Aorta (tissue), 5 donors: ENCODE data around the gene MDM2. TPM values are rescaled to one million over a fixed set of nuclear protein-coding genes. Genes with fewer than 3 reads are reported as not detected.

Source experiments
- ATAC-seq: fragments of 200-7000 bp; cut with Tn5 transposase; one replicate; pipeline ENCODE4 v1.9.1; 2022; ENCODE audit warnings: moderate library complexity; ENCODE audit not compliant: low FRiP score
- DNase-seq, 2 donors: peaks; one replicate each; pipeline ENCODE4 v3.0.0-alpha.2; 2020
- H3K27ac ChIP-seq, 2 donors: one replicate each; pipeline ENCODE4 v1.5.1; 2013; ENCODE audit warnings: low read length in 2 of 2, mild to moderate bottlenecking in 2 of 2, moderate library complexity in 2 of 2, control low read depth in 1 of 2, inconsistent platforms in 1 of 2, low read depth in 1 of 2
- H3K27me3 ChIP-seq, 2 donors: one replicate each; pipeline ENCODE4 v1.6.1; 2013; ENCODE audit warnings: control low read depth in 1 of 2, low read length in 1 of 2, mild to moderate bottlenecking in 1 of 2, moderate library complexity in 1 of 2; ENCODE audit not compliant: insufficient read depth in 2 of 2, control insufficient read depth in 1 of 2
- H3K36me3 ChIP-seq, 2 donors: one replicate each; pipeline ENCODE4 v1.6.1; 2013; ENCODE audit warnings: control low read depth in 1 of 2, low read length in 1 of 2, mild to moderate bottlenecking in 1 of 2; ENCODE audit not compliant: insufficient read depth in 2 of 2, control insufficient read depth in 1 of 2
- H3K4me1 ChIP-seq, 2 donors: one replicate each; pipeline ENCODE4 v1.6.1; 2013; ENCODE audit warnings: low read length in 2 of 2, control low read depth in 1 of 2, mild to moderate bottlenecking in 1 of 2, moderate library complexity in 1 of 2; ENCODE audit not compliant: insufficient read depth in 2 of 2, control insufficient read depth in 1 of 2
- H3K4me3 ChIP-seq, 2 donors: one replicate each; pipeline ENCODE4 v1.5.1; 2013; ENCODE audit warnings: low read length in 2 of 2, control low read depth in 1 of 2, mild to moderate bottlenecking in 1 of 2
- H3K9me3 ChIP-seq: one replicate; pipeline ENCODE4 v1.6.1; 2013; ENCODE audit warnings: mild to moderate bottlenecking, low read length; ENCODE audit not compliant: control insufficient read depth
- WGBS, 2 donors: extraction: QIAGEN DNeasy Blood & Tissue Kit; methylation state at CpG; one replicate each; pipeline ENCODE4 v1.1.7; 2013; 5-methylcytosine and 5-hydroxymethylcytosine counted together
- intact Hi-C, 2 donors: fragments of 100-400 bp; cut with DNase I; formaldehyde crosslinking; loops; one replicate each; pipeline versions ENCODE4 v1.14.2 to v1.15.0; 2022
- polyA plus RNA-seq, 2 donors: library from polyadenylated mRNA; stranded (reverse); fragments of 200-250 nt; gene quantifications; one replicate each; pipeline ENCODE4 v1.2.3, GENCODE V29; 2013
- total RNA-seq, 2 donors: library from RNA; stranded (reverse); fragmentation: NEBNext Ultra II Directional; extraction: Animal tissue kit (Norgen Biotek cat#: 25700); gene quantifications; one replicate each; pipeline ENCODE4 v1.2.1, GENCODE V29; 2021
- donor health status: healthy with polysubstance abuse.
- donor health status: Bipolar disorder and iron deficiency.
- donor health status: DM: no; HTN: no; CAD: no.
- donor health status: DM: no; HTN: no; CAD: no.
- donor health status: DM: yes; HTN: yes; CAD: no.

MDM2 gene
- total and polyA plus RNA-seq, 4 donors: 21.4 to 121 (median 70.8) TPM

- WGBS, 2 donors: 56 to 66% methylated on average over 5 of the region's 5 CpGs
- DNase-seq: no peak
- intact Hi-C loops: loop anchor here in 1 of 2 donors (5.0 kb wide), 1 partner anchor 205 kb away; no protein-coding TSS in a partner anchor
- H3K27ac ChIP-seq: no peak overlapping the region
- H3K9me3 ChIP-seq: no peaks in the 10 kb centered on the region
- H3K27me3 ChIP-seq: no peaks in the 10 kb centered on the region
- no peak overlapping the region for H3K4me3 ChIP-seq
- no peak for ATAC-seq
- H3K4me1 ChIP-seq: no peaks in the 10 kb centered on the region
- no peaks in the 10 kb centered on the region for H3K36me3 ChIP-seq
These were observed 59.6 kb downstream of the MDM2 start for GRCh38 chr12:68867606-68868005.

- DNase-seq (no peak), ATAC-seq (no peak)
- Histone ChIP-seq H3K4me3 (no peak overlapping the region), H3K4me1 (no peaks in the 10 kb centered on the region), H3K27ac (no peak overlapping the region), H3K36me3 (no peaks in the 10 kb centered on the region), H3K27me3 (no peaks in the 10 kb centered on the region), H3K9me3 (no peaks in the 10 kb centered on the region)
- WGBS, 2 donors: 66 to 67% methylated on average over 10 of the region's 10 CpGs
- intact Hi-C loops: loop anchor here in 1 of 2 donors (5.0 kb wide), 1 partner anchor 204 kb away; no protein-coding TSS in a partner anchor
These were observed 60.2 kb downstream of the MDM2 start for GRCh38 chr12:68868043-68868790.

DNA sequence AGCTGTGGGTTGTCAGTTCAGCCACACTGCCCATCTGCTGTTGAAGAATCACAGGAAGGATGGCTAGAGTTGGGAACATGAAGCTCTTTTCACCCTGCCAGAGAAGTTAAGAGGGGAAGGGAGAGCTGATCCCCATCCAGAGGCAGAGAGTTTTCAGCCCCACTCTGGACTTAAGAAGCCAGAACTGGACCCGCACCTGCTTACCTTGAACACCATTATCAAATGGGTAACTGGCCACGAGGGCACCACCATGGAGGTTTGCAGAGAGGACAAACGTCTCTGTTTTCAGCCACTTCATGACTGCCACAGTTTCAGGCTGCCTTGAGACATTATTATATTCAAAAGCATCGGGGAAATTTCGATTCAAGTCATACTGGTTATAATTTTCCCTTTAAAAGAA is 62.0 kb downstream of the MDM2 start:
- Histone ChIP-seq H3K27me3 (no peaks in the 10 kb centered on the region), H3K4me3 (no peak overlapping the region), H3K9me3 (no peaks in the 10 kb centered on the region), H3K27ac (no peak overlapping the region), H3K36me3 (no peaks in the 10 kb centered on the region), H3K4me1 (no peaks in the 10 kb centered on the region)
- WGBS, 2 donors: 83 to 90% methylated on average over 5 of the region's 5 CpGs
- DNase-seq: no peak
- intact Hi-C loops: no loop called here
- ATAC-seq: no peak

DNA sequence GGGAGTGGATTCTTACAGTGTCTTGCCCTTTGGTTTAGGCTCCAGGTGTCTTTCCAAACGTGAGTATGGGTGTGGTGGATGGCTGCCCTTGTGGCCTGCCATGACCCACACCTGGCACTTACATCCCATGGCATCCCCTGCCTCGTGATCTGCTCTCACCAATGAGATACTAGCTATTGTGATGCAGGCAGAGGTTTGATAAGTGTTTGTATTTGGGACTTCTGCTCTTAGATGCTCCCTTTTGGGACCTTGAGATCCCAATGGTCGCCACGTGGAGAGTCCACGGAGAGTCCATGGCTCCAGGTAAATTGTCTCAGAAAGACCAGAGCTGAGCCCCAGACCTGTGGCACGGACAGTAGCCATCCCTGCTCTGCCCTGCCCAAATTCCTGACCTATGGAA is 62.5 kb downstream of the MDM2 start:
- H3K27ac ChIP-seq: no peak overlapping the region
- no peak overlapping the region for H3K4me3 ChIP-seq
- no peak for ATAC-seq
- H3K4me1 ChIP-seq: no peaks in the 10 kb centered on the region
- no peaks in the 10 kb centered on the region for H3K27me3 ChIP-seq
- intact Hi-C loops: no loop called here
- WGBS, 2 donors: 74 to 79% methylated on average over 6 of the region's 6 CpGs
- H3K9me3 ChIP-seq: no peaks in the 10 kb centered on the region
- no peak for DNase-seq
- H3K36me3 ChIP-seq: no peaks in the 10 kb centered on the region

DNA sequence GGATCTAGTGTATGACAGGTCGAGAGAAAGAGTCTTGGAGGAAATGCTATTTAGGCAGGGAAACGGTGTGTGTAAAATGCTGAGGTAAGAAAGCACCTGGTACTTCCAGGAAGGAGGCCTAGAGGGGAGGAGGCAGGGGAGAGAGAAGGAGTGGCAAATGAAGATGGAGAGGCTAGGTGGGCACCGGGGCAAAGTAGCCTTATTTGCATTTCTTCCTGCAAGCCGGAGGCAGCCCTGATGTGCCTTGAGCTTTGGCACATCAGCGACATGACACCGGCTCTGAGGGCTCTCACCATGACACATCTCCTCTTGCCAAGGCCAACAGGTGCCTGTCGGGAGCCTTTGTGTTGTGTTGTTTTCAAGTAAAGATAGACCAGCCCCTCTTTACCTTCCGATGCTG is 63.4 kb downstream of the MDM2 start:
- intact Hi-C loops: no loop called here
- no peak overlapping the region for H3K27ac ChIP-seq
- 73 to 83% methylated on average over 8 of the region's 8 CpGs for WGBS, 2 donors

GRCh38 chr12:68871921-68872320 is 63.9 kb downstream of the MDM2 start:
- WGBS, 2 donors: 78 to 83% methylated on average over 6 of the region's 6 CpGs
- Histone ChIP-seq H3K9me3 (no peaks in the 10 kb centered on the region), H3K27ac (no peak overlapping the region), H3K36me3 (no peaks in the 10 kb centered on the region), H3K27me3 (no peaks in the 10 kb centered on the region), H3K4me3 (no peak overlapping the region), H3K4me1 (no peaks in the 10 kb centered on the region)
- intact Hi-C loops: no loop called here
- ATAC-seq (no peak), DNase-seq (no peak)

More for the DNA sequence above, 63.4 kb downstream of the MDM2 start:
- no peaks in the 10 kb centered on the region for H3K9me3 ChIP-seq
- no peaks in the 10 kb centered on the region for H3K4me1 ChIP-seq
- DNase-seq: no peak
- no peak overlapping the region for H3K4me3 ChIP-seq
- no peaks in the 10 kb centered on the region for H3K36me3 ChIP-seq
- ATAC-seq: no peak
- H3K27me3 ChIP-seq: no peaks in the 10 kb centered on the region

- intact Hi-C loops: no loop called here
- 95 to 96% methylated on average over 4 of the region's 4 CpGs for WGBS, 2 donors
- H3K4me1 ChIP-seq: no peaks in the 10 kb centered on the region
- H3K4me3 ChIP-seq: no peak overlapping the region
- DNase-seq: no peak
- no peak for ATAC-seq
- H3K36me3 ChIP-seq: no peaks in the 10 kb centered on the region
- H3K27ac ChIP-seq: no peak overlapping the region
- no peaks in the 10 kb centered on the region for H3K9me3 ChIP-seq
- no peaks in the 10 kb centered on the region for H3K27me3 ChIP-seq
These were observed 65.3 kb downstream of the MDM2 start for GRCh38 chr12:68873316-68873715.

- Histone ChIP-seq H3K4me3 (no peak overlapping the region), H3K27me3 (no peaks in the 10 kb centered on the region), H3K36me3 (no peaks in the 10 kb centered on the region), H3K9me3 (no peaks in the 10 kb centered on the region), H3K4me1 (no peaks in the 10 kb centered on the region), H3K27ac (no peak overlapping the region)
- WGBS, 2 donors: 26% methylated on average over 4 of the region's 4 CpGs
- ATAC-seq (no peak), DNase-seq (no peak)
- intact Hi-C loops: no loop called here
These were observed 68.5 kb downstream of the MDM2 start for GRCh38 chr12:68876461-68876860.

DNA sequence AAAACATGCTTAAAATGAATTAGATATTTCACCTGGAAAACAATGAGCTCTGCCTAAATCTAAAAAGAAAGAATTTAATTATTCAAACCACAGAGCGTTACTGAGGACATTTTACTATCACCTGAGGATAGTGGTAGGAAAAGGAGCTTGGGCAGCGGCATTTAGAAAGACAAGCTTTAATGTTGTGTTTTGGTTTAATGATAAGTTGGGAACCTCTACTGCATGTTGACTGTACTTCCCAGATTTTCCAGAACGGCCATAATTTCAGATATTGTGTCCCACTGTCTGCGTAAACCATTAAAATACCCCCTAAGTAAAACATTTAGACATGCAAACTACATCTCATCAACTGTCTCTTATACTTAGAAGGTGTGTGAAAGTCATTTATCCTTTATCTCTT is 69.6 kb downstream of the MDM2 start:
- no peaks in the 10 kb centered on the region for H3K27me3 ChIP-seq
- intact Hi-C loops: no loop called here
- H3K9me3 ChIP-seq: no peaks in the 10 kb centered on the region
- ATAC-seq (no peak), DNase-seq (no peak)
- H3K27ac ChIP-seq: no peak overlapping the region
- 90% methylated on average over 4 of the region's 4 CpGs for WGBS, 2 donors
- no peak overlapping the region for H3K4me3 ChIP-seq
- H3K36me3 ChIP-seq: no peaks in the 10 kb centered on the region
- no peaks in the 10 kb centered on the region for H3K4me1 ChIP-seq
